DMS79 (cell line): ENCODE measurements around the gene PIM2.

Source experiments
- DNase-seq: peaks from one replicate; lab custom pipeline; 2025; lab: John Stamatoyannopoulos, UW

Gene PIM2

GRCh38 chrX:48935301-48935670 lies 16.5 kb upstream of the PIM2 start:
- DNase-seq = no peak

- DNase-seq = no peak
Observed at GRCh38 chrX:48934581-48935300, 15.9 kb upstream of the PIM2 start.

- no peak for DNase-seq
Observed at GRCh38 chrX:48933757-48934156, 14.9 kb upstream of the PIM2 start.

DNA sequence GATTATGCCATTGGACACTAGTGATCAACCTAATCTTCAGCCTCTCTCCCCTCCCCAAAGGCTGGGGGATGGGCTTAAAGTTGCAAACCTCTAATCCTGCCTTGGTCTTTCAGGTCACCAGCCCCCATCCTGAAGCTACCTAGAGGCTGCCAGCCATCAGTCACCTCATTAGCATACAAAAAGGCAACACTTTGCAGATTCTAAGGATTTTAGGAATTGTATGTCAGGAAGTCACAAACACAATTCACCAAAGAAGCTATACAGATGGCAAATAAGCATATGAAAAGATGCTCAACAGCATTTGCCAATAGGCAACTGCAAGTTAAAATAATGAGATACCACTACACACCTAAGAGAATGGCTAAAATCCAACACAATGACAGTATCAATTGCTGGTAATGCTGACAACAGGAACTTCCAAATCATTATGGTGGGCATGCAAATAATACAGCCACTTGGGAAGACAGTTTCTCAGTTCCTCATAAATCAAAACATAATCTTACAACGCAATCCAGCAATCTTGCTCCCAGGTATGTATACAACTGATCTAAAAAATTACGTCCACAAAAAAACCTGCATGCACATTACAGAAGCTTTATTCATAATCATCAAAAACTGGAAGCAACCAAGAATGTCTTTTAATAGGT lies 9.0 kb upstream of the PIM2 start:
- DNase-seq = no peak

GRCh38 chrX:48927123-48927522 lies 8.3 kb upstream of the PIM2 start:
- no peak for DNase-seq

- no peak for DNase-seq
Observed at GRCh38 chrX:48924270-48924669, 5.4 kb upstream of the PIM2 start.

- no peak for DNase-seq
Observed at GRCh38 chrX:48923771-48924170, 4.9 kb upstream of the PIM2 start.

- DNase-seq = no peak
Observed at GRCh38 chrX:48920718-48921104, 1.9 kb upstream of the PIM2 start.

GRCh38 chrX:48919947-48920717 lies 1.3 kb upstream of the PIM2 start:
- no peak for DNase-seq

DNA sequence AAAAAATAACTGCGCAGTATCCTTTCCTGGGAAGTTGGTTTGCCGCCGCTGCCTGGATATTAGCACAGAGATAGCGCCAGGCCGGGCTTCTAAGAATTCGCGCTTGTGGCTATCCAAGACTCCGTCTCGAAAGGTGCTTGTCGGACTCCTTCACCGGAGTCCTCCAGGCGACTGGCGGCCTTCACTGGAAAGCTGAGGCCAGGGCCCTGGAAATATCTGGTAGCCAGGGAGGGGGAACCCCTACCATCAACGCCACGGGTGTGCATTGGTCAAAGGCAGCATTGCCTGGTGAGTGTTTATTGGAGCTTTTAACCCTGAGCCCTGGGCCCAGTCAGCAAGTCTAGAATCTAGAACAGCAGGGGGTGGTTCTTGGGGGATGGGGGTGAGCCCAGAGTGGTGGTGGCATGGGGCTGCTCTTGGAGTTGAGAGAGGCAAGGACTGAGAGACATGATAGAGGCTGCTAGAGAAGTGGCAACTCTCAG lies 577 bp upstream of the PIM2 start:
- DNase-seq = no peak

DNA sequence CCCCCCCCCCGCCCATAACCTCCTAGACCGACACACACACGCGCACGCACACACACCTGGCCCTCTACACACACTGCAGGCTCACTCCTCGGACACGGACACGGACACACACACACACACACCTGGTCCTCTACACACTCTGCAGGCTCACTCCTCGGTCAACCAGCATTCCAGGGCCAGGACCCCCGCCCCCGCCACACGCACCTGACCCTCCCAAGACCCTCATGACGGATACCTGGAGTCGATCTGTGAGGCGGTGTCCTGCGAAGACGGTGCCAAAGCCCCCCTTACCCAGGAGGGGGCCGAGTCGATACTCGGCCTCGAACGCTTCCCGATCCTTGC lies 552 bp downstream of the PIM2 start:
- DNase-seq = no peak

GRCh38 chrX:48917139-48918001 lies 1.5 kb downstream of the PIM2 start:
- DNase-seq = peak; percentile 77

- no peak for DNase-seq
Observed at GRCh38 chrX:48914593-48915493, 4.0 kb downstream of the PIM2 start.

GRCh38 chrX:48913605-48914366 lies 5.0 kb downstream of the PIM2 start:
- DNase-seq = no peak

DNA sequence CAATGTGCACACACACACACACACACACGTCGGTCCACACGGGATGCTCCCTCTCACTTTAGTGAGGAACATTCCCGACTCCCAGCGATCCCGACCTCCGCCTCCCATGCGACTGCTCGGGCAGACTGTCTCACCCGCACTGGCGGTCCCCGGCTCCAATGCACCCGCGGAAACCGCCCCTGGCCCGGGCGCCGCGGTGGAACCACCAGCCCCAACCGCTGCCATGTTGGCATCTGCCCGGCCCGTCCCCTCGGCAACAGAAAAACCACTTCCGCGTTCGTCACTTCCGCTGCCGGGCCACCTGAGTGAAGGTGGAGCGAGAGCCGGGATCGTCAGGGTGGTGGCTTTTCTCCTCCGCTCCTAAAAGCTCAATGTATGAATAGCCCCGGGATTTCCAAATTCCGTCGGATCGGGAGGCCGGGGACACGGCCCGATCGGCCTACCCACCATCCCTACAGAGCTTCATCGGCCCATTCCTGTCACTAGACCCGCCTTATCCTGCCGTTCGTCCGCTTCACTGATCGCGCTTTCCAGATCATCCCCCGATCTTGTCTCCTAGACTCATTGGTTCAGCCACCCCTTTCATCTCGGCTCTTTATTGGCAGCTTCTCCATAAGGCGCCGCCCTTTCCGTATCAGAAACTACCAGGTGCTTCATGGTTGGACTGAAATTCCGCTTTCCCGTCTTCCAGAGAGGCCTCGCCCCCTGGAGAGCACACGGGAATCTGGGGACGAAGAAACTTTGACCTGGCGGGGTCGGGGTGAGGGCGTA lies 7.2 kb downstream of the PIM2 start, which contains the start of gene SLC35A2:
Gene SLC35A2 (minus strand): TSS at position 235 of the 771 bp plus-strand sequence. CDS start 10 bp downstream, at position 225.
- peak; percentile 73 for DNase-seq

DNA sequence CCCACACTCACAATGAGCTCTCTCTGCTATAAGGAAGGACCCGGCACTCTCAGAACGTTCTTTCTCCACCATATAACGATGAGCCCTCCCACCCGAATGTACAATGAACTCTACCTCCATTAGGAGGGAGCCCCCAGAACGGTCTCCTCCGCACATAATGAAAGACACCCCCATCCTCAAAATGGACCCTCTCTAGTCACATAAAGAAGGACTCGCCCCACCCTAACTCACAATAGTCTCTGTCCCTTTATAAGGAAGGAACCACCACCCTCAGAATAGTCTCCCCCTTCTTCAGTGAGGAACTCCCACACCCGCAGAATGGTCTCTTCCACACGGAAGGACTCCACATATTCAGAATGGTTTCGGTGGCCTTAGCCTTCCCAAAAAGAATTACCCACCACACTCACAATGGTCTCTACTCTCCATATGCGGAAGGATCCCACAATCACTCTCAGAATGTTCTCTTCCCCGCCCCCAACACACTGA lies 7.9 kb downstream of the PIM2 start:
- no peak for DNase-seq

DNA sequence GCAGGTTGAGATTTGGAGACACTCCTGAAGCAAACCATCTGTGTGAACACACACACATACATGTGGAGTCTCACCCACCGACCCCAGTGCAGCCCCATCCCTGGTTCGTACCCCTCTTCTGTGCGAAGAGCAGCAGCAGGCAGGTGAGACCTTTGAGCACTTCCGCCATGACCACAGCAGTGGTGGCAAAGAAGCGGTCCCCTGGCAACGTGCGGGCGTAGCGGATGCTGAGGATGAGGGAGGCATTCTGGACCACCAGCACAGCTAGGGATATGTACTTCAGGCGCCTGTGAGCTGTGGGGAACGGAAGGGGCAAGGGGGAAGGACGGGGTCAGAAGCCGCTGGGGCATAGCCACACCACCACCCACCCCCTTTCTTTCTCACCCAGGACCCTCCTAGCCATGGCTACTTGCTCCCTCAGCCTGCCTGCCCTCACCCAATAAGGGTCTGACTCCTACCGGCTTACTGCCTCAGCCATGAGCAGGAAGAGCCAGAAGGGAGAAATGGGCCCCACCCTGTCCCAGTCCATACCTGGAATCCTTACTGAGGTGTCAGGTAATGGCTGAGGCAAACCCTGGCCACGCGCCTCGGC lies 9.0 kb downstream of the PIM2 start:
- DNase-seq = no peak

DNA sequence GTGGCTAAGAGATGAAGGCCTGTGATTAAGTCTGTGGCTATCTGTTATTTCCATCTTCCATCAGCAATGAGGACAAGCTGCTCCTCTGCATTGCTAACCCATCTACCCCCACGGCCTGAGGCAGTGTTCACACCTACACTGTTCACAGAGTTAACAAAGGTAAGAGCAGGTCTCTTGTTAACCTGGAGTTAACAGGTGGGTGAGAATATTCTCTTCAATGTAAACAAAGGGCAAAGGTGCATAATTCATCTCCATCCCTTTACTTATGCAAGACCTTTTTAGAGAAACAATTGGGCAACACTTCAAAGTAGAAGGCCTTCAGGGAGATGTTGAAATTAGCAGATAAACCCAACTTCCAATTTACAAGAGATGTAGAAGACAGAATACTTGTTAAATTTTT lies 10.2 kb downstream of the PIM2 start:
- DNase-seq = no peak
